HEK293 (cell line): ENCODE results near the gene SLC4A8.

Experiments used
- CTCF ChIA-PET: fragments of 350-600 bp; formaldehyde crosslinking; extraction: SDS; loops from one replicate; lab custom pipeline; 2021; ENCODE audit warnings: antibody characterized with exemption; lab: Yijun Ruan, JAX
- POLR2A ChIA-PET: fragments of 300-600 bp; formaldehyde crosslinking; extraction: SDS; loops from one replicate; lab custom pipeline; 2020; ENCODE audit warnings: antibody characterized with exemption, inconsistent platforms; lab: Yijun Ruan, JAX
- H3K27ac ChIP-seq: fragments of 200-500 bp; sonication (Bioruptor generic); 2 replicates; pipeline ENCODE4 v1.5.1; 2014; ENCODE audit warnings: low read depth, low read length, control low read depth, inconsistent platforms; ENCODE audit errors: extremely low read depth
- H3K36me3 ChIP-seq, 2 experiments: fragments of 200-500 bp in 1 of 2; sonication (Bioruptor generic) in 1 of 2; 1 replicate in 1 of 2; 2 replicates in 1 of 2; pipeline ENCODE4 v1.5.1; 2014 to 2017; ENCODE audit warnings: inconsistent platforms in 2 of 2, low read length in 2 of 2; ENCODE audit not compliant: control insufficient read depth in 2 of 2, insufficient read depth in 1 of 2
- H3K4me1 ChIP-seq: fragments of 200-500 bp; sonication (Bioruptor generic); 2 replicates; pipeline ENCODE4 v1.5.1; 2014; ENCODE audit warnings: mild to moderate bottlenecking, low read length, inconsistent platforms; ENCODE audit not compliant: control insufficient read depth, insufficient read depth
- H3K4me3 ChIP-seq: 2 replicates; pipeline ENCODE4 v1.5.1; 2011; ENCODE audit warnings: low read depth, mild to moderate bottlenecking, control low read depth, low read length, moderate library complexity
- H3K9me3 ChIP-seq: fragments of 200-500 bp; sonication (Bioruptor generic); 2 replicates; pipeline ENCODE4 v1.5.1; 2014; ENCODE audit warnings: low read depth, low read length, inconsistent platforms; ENCODE audit not compliant: control insufficient read depth, insufficient read depth
- GFI1B ChIP-seq: fragments of 450-650 bp; formaldehyde crosslinking; IDR thresholded peaks from 2 replicates; pipeline ENCODE4 v1.5.1; 2016; ENCODE audit warnings: missing biosample characterization, missing genetic modification characterization
- HOXA7 ChIP-seq: sonication (generic); formaldehyde crosslinking; IDR thresholded peaks from 2 replicates; pipeline ENCODE4 v1.8.1; 2022; ENCODE audit warnings: missing genetic modification reagents, borderline replicate concordance
- YY1 ChIP-seq: fragments of 450-650 bp; formaldehyde crosslinking; IDR thresholded peaks from 2 replicates; pipeline ENCODE4 v1.5.1; 2018; ENCODE audit warnings: missing biosample characterization, missing genetic modification characterization
- ZNF16 ChIP-seq: fragments of 450-650 bp; formaldehyde crosslinking; IDR thresholded peaks from 2 replicates; pipeline ENCODE4 v1.5.1; 2016; ENCODE audit warnings: low read depth, missing biosample characterization, missing genetic modification characterization
- ZNF248 ChIP-seq: fragments of 450-650 bp; formaldehyde crosslinking; IDR thresholded peaks from 2 replicates; pipeline ENCODE4 v1.5.1; 2017; ENCODE audit warnings: missing biosample characterization, missing genetic modification characterization
- ZNF350 ChIP-seq: fragments of 450-650 bp; formaldehyde crosslinking; IDR thresholded peaks from 2 replicates; pipeline ENCODE4 v1.5.0; 2017; ENCODE audit warnings: missing biosample characterization, mild to moderate bottlenecking, missing genetic modification characterization
- ZNF423 ChIP-seq: fragments of 450-650 bp; formaldehyde crosslinking; IDR thresholded peaks from 2 replicates; pipeline ENCODE4 v1.5.1; 2016; ENCODE audit warnings: missing biosample characterization, missing genetic modification characterization
- ZNF549 ChIP-seq: fragments of 450-650 bp; IDR thresholded peaks from 2 replicates; pipeline ENCODE4 v1.5.1; 2018; ENCODE audit warnings: missing biosample characterization, missing genetic modification characterization, mild to moderate bottlenecking, inconsistent platforms, moderate library complexity
- ZNF670 ChIP-seq: fragments of 450-650 bp; formaldehyde crosslinking; IDR thresholded peaks from 2 replicates; pipeline ENCODE4 v1.5.1; 2016; ENCODE audit warnings: missing biosample characterization, missing genetic modification characterization, low read depth
- ZNF837 ChIP-seq: fragments of 450-650 bp; formaldehyde crosslinking; IDR thresholded peaks from 2 replicates; pipeline ENCODE4 v1.5.1; 2016; ENCODE audit warnings: missing biosample characterization, missing genetic modification characterization
- ZNF843 ChIP-seq: fragments of 450-650 bp; formaldehyde crosslinking; IDR thresholded peaks from 2 replicates; pipeline ENCODE4 v1.5.1; 2016; ENCODE audit warnings: missing biosample characterization, missing genetic modification characterization
- TF ChIP-seq, protein P1 (sequence below): fragments of 450-650 bp; formaldehyde crosslinking; IDR thresholded peaks from 2 replicates; pipeline ENCODE4 v1.5.1; 2017; ENCODE audit warnings: missing biosample characterization, missing genetic modification characterization
- TF ChIP-seq, protein P2 (sequence below): fragments of 450-650 bp; formaldehyde crosslinking; IDR thresholded peaks from 2 replicates; pipeline ENCODE4 v1.5.1; 2016; ENCODE audit warnings: missing biosample characterization, missing genetic modification characterization
- TF ChIP-seq, protein P3 (sequence below): fragments of 450-650 bp; formaldehyde crosslinking; conservative IDR thresholded peaks from 2 replicates; pipeline ENCODE4 v1.5.1; 2016; ENCODE audit warnings: low read depth, missing biosample characterization, missing genetic modification characterization

SLC4A8 gene

DNA sequence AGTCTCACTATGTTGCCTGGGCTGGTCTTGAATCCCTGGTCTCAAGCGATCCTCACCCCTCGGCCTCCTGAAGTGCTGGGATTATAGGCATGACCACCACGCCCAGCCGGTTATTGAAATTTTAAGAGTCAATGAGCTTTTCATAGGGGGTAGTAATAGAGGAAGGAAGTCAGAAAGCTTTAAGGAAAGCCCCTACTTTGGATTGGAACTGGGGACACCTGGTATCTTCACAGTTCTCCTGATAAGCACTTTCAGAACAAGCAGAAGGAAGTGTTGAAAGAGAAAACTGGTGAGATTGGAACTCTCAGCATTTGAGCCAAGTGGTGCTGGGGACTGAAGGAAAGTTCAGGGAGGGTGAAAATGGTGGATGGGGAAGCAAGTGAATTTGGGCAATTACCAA is 5.1 kb downstream of the SLC4A8 start:
- Histone ChIP-seq H3K36me3 (no peaks in the 10 kb centered on the region), H3K9me3 (no peaks in the 10 kb centered on the region), H3K27ac (no peak overlapping the region), H3K4me3 (no peak overlapping the region), H3K4me1 (no peaks in the 10 kb centered on the region; the same call in none of the 2 replicates)
- ChIA-PET POLR2A (no interaction called here), CTCF (interaction anchor here (0.7 to 1.5 kb wide), 4 partner anchors 9 to 445 kb away, joined by 3 to 5 read pairs (median 4); no protein-coding TSS in a partner anchor)
- TF ChIP-seq ZNF837 (tag by site-specific recombination) = no peak
- TF ChIP-seq, protein P1, sequence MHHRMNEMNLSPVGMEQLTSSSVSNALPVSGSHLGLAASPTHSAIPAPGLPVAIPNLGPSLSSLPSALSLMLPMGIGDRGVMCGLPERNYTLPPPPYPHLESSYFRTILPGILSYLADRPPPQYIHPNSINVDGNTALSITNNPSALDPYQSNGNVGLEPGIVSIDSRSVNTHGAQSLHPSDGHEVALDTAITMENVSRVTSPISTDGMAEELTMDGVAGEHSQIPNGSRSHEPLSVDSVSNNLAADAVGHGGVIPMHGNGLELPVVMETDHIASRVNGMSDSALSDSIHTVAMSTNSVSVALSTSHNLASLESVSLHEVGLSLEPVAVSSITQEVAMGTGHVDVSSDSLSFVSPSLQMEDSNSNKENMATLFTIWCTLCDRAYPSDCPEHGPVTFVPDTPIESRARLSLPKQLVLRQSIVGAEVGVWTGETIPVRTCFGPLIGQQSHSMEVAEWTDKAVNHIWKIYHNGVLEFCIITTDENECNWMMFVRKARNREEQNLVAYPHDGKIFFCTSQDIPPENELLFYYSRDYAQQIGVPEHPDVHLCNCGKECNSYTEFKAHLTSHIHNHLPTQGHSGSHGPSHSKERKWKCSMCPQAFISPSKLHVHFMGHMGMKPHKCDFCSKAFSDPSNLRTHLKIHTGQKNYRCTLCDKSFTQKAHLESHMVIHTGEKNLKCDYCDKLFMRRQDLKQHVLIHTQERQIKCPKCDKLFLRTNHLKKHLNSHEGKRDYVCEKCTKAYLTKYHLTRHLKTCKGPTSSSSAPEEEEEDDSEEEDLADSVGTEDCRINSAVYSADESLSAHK (tag by site-specific recombination) = no peak
- no peak for TF ChIP-seq GFI1B (tag by site-specific recombination)

DNA sequence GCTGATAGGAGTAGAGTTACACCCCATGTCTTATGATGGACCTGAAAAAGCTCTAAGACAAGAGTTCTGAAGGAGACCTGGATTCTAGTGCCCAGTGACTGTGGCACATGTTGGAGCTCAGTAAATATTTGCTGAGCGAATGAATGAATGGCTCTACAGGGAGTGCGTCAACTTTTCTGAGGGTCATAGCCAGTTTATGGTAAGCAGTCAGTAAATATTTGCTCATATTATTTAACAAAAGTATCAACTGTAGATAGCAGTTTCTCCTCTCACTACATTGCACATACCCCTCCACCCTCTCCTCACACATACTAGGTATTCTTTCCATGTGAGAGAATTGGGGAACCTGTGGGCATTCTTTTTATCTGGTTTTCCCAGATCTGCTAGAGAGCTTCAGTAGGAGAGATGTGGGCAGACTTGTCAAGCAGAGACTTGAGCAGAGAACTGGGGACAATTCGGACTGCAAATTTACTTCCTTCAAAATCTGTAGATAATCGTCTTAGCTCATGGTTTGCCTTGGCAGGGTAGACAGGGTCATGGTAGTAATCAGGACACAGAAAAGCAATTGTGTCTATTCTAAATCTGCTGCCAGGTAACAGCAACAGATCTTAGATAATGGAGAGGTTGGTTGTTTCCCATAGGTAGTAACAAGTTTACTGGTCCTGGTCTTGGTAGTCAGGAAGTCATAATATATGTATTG is 5.7 kb downstream of the SLC4A8 start:
- CTCF ChIA-PET = interaction anchor here (0.6 to 1.7 kb wide), 6 partner anchors 9 to 589 kb away, joined by 3 to 8 read pairs (median 3); no protein-coding TSS in a partner anchor
- no peak overlapping the region for H3K27ac ChIP-seq

More for the DNA sequence above, 5.7 kb downstream of the SLC4A8 start:
- H3K36me3 ChIP-seq = no peaks in the 10 kb centered on the region
- H3K4me1 ChIP-seq = no peaks in the 10 kb centered on the region; the same call in 1 of the 2 replicates
- no peaks in the 10 kb centered on the region for H3K9me3 ChIP-seq
- no peak overlapping the region for H3K4me3 ChIP-seq
- TF ChIP-seq ZNF549 (tag by site-specific recombination) (no peak), ZNF248 (tag by site-specific recombination) (no peak), HOXA7 (no peak), ZNF843 (no peak), ZNF423 (tag by site-specific recombination) (no peak), ZNF670 (tag by site-specific recombination) (no peak), ZNF350 (no peak), ZNF16 (tag by site-specific recombination) (no peak), YY1 (tag by site-specific recombination) (no peak)
- TF ChIP-seq, protein P2, sequence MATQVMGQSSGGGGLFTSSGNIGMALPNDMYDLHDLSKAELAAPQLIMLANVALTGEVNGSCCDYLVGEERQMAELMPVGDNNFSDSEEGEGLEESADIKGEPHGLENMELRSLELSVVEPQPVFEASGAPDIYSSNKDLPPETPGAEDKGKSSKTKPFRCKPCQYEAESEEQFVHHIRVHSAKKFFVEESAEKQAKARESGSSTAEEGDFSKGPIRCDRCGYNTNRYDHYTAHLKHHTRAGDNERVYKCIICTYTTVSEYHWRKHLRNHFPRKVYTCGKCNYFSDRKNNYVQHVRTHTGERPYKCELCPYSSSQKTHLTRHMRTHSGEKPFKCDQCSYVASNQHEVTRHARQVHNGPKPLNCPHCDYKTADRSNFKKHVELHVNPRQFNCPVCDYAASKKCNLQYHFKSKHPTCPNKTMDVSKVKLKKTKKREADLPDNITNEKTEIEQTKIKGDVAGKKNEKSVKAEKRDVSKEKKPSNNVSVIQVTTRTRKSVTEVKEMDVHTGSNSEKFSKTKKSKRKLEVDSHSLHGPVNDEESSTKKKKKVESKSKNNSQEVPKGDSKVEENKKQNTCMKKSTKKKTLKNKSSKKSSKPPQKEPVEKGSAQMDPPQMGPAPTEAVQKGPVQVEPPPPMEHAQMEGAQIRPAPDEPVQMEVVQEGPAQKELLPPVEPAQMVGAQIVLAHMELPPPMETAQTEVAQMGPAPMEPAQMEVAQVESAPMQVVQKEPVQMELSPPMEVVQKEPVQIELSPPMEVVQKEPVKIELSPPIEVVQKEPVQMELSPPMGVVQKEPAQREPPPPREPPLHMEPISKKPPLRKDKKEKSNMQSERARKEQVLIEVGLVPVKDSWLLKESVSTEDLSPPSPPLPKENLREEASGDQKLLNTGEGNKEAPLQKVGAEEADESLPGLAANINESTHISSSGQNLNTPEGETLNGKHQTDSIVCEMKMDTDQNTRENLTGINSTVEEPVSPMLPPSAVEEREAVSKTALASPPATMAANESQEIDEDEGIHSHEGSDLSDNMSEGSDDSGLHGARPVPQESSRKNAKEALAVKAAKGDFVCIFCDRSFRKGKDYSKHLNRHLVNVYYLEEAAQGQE (tag by site-specific recombination) = no peak
- TF ChIP-seq, protein P3, sequence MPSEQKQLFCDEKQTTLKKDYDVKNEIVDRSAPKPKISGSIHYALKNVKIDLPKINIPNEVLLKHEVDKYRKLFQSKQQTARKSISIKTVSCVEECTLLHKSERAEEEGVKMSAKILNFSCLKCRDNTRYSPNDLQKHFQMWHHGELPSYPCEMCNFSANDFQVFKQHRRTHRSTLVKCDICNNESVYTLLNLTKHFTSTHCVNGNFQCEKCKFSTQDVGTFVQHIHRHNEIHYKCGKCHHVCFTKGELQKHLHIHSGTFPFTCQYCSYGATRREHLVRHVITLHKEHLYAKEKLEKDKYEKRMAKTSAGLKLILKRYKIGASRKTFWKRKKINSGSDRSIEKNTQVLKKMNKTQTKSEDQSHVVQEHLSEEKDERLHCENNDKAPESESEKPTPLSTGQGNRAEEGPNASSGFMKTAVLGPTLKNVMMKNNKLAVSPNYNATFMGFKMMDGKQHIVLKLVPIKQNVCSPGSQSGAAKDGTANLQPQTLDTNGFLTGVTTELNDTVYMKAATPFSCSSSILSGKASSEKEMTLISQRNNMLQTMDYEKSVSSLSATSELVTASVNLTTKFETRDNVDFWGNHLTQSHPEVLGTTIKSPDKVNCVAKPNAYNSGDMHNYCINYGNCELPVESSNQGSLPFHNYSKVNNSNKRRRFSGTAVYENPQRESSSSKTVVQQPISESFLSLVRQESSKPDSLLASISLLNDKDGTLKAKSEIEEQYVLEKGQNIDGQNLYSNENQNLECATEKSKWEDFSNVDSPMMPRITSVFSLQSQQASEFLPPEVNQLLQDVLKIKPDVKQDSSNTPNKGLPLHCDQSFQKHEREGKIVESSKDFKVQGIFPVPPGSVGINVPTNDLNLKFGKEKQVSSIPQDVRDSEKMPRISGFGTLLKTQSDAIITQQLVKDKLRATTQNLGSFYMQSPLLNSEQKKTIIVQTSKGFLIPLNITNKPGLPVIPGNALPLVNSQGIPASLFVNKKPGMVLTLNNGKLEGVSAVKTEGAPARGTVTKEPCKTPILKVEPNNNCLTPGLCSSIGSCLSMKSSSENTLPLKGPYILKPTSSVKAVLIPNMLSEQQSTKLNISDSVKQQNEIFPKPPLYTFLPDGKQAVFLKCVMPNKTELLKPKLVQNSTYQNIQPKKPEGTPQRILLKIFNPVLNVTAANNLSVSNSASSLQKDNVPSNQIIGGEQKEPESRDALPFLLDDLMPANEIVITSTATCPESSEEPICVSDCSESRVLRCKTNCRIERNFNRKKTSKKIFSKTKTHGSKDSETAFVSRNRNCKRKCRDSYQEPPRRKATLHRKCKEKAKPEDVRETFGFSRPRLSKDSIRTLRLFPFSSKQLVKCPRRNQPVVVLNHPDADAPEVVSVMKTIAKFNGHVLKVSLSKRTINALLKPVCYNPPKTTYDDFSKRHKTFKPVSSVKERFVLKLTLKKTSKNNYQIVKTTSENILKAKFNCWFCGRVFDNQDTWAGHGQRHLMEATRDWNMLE = no peak
- POLR2A ChIA-PET = no interaction called here
